Endothelial cell of coronary artery (primary cell): ENCODE measurements around the gene MLST8. TPM values are rescaled to one million over a fixed set of nuclear protein-coding genes. Genes with fewer than 3 reads are reported as not detected.

Experiments used
- total RNA-seq: library from RNA; depleted of rRNA; stranded (reverse); fragments of >200 nt; gene quantifications from 2 replicates; pipeline ENCODE4 v1.2.3, GENCODE V29; 2014

MLST8 gene, protein sequence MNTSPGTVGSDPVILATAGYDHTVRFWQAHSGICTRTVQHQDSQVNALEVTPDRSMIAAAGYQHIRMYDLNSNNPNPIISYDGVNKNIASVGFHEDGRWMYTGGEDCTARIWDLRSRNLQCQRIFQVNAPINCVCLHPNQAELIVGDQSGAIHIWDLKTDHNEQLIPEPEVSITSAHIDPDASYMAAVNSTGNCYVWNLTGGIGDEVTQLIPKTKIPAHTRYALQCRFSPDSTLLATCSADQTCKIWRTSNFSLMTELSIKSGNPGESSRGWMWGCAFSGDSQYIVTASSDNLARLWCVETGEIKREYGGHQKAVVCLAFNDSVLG
- total RNA-seq: 13.2 and 19.7 TPM in 2 replicates

DNA sequence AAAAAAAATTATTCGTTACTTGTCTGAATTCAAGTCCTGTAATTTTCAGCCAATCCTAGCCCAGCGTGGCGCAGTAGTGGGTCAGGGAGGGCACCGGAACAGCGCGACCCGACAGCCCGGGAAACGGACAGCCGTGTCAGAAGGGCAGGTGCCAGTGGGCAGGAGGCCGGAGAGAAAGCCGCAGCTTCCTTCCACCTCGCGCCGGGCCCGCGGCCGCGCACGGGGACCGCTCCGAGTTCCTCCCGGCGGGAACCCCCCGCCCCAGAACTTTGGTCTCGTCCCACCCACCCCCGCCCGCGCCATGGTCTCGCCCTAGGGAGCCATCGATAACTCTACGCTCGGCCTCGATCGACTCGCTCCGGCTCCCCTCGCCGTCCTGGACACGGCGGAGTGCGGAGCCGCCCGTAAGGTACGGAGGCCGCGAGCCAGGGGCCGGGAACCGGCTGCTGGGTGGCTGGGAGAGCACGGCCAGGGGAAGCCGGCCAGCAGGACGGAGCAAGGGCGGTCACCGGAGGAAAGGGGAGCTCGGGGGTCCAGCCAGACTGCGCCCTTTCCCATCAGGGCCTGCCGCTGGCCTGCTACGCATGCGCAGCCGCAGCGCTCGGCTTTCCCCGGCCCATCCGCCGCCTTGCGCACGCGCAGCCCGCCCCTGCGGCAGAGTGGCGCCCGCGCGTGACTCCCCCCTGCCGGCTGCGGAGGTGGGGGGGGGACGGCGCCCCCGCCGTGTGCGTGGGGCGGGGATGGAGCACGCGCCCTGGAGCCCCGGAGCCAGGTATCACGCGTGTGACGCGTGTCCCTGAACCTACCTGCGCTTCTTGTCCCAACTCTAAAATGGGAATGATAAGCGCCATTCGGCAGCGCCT is at the start of gene MLST8:
Gene MLST8, plus strand, starts transcription at position 351 of the 863 bp plus-strand sequence. CDS start 632 bp downstream, outside the sequence.

DNA sequence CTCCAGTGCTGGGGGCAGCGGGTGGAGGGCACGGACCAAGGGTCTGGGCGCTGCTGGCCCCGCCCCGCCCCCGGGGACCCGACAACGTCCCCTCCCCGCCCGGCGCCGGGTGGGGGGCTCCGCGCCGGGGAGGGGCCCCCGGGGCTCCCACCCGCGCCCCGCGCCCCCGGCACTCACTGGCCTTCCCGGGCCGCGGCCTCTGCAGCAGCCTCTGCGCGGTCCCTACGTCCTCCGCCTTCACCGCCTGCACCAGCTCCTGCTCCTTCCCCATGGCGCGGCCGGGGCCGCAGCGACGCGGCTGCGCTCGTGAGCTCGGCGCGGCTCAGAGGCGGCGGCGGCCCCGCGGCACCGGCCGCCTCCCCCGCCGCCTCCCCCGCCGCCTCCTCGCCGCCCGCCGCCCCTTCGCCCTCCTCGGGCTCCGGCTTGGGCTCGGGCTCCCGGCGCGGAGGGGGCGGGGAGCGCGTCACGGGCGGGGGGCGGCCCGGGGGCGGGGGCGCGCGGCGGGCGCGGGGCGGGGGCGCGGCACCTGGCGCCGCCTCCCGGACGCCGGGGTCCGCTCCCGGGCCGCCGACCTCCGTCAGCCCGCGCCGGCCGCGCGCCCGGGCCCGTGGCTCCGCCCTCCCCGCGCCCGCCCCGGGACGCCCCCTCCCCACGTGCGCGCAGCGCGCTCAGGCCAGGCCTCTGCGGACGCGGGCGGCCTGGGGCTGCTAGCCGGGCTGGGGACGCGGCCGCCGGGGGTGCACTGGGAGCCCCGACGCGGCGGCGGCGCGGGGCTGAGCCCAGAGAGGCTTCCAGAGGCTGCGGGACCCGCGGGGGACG is 8.9 kb upstream of the MLST8 start, which contains the start of gene CASKIN1:
Gene CASKIN1, minus strand, starts transcription at position 444 of the 819 bp plus-strand sequence. Its CDS starts 173 bp downstream, at position 271.

GRCh38 chr16:2210386-2211365 is 5.4 kb downstream of the MLST8 start, which contains the start of gene BRICD5:
TSS of gene BRICD5 (minus strand) at chr16:2210863. CDS start at chr16:2210833, 30 bp downstream.

DNA sequence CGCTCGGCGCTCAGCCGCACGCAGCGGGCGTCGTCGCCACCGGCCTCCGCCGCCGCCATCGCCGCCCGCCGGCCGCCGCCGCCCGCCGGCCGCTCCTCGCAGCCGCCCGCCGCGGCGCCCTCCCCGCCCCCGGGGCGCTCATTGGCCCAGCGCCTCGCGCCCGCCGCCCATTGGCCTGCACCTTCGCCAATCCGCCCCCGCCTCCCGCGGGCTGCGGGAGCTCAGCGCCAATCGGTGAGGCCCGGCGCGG is 9.4 kb downstream of the MLST8 start, which contains the start of gene PGP:
Gene PGP, minus strand, starts transcription at position 122 of the 250 bp plus-strand sequence. Its CDS starts 63 bp downstream, at position 59.

GRCh38 chr16:2223221-2223941 is 18.1 kb downstream of the MLST8 start, which contains the start of gene E4F1:
TSS of gene E4F1 (plus strand) at chr16:2223591. CDS start at chr16:2223614, 23 bp downstream.

GRCh38 chr16:2236337-2237101 is 31.3 kb downstream of the MLST8 start, which contains the start of gene DNASE1L2:
TSS of gene DNASE1L2 (plus strand) at chr16:2236444. CDS start at chr16:2236817, 373 bp downstream.

DNA sequence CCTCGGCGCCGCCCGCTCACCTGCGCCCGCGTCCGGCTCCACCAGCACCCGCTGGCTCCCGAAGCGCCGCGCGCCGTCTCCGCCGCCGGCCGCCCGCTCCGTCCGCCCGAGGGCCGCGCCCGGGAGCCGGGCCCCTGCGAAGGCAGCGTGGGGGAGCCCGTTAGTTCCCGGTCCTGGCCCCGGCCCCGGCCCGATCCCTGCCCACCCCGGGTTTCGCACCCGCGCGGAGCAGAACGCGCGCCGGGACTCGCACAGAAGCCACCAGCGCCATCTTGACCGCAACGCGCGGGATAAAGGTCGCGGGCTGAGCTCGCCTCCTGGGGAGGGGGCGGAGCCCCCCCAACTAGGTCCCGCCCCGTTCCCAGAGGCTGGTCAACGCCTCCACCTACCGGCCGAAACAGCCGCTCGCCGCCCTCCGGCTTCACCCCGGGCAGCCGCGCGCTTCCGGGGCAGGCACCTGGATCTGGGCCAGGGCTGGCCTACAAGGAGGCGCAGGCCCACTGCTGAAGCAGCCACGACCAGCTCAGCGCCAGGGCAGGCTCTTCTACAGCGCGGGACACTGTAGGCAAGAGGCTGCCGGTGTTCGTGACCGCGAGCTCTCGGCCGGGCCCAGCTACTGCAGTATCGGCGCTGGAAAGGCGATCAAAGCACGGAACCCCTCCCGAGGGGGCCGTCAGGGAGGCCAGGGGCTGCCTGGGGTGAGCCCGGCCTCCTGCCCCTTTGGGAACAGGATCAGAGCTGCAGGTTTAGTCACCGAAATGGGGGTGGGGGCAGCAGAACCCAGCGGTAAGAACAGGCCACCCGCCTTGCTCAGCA is 46.2 kb downstream of the MLST8 start, which contains the start of gene ECI1:
Gene ECI1, minus strand, starts transcription at position 292 of the 816 bp plus-strand sequence. Its CDS starts 21 bp downstream, at position 271.

Other genes with a start within 250 kb of the MLST8 start
- gene NDUFB10, start 245.9 kb upstream of the MLST8 start, total RNA-seq: 149 and 206 TPM in 2 replicates
- 3,397 and 3,624 TPM in 2 replicates for gene RPS2, start 240.6 kb upstream of the MLST8 start, total RNA-seq
- not detected in 2 replicates for gene RNF151, start 238.6 kb upstream of the MLST8 start, total RNA-seq
- gene TBL3, start 233.4 kb upstream of the MLST8 start, total RNA-seq: 45.6 and 49.4 TPM in 2 replicates
- not detected in 2 replicates for gene NOXO1, start 224.0 kb upstream of the MLST8 start, total RNA-seq
- 12.8 and 14.6 TPM in 2 replicates for gene GFER, start 221.3 kb upstream of the MLST8 start, total RNA-seq
- 2.0 and 2.9 TPM in 2 replicates for gene SYNGR3, start 215.5 kb upstream of the MLST8 start, total RNA-seq
- 17.7 and 23.6 TPM in 2 replicates for gene ZNF598, start 195.6 kb upstream of the MLST8 start, total RNA-seq
- 0.18 and 0.38 TPM in 2 replicates for gene NPW, start 185.7 kb upstream of the MLST8 start, total RNA-seq
- 63.8 and 66.9 TPM in 2 replicates for gene NHERF2, start 178.6 kb upstream of the MLST8 start, total RNA-seq
- 49.3 and 52.5 TPM in 2 replicates for gene NTHL1, start 157.6 kb upstream of the MLST8 start, total RNA-seq
- gene TSC2, start 157.5 kb upstream of the MLST8 start, total RNA-seq: 44.4 and 54.6 TPM in 2 replicates
- 38.1 and 102 TPM in 2 replicates for gene PKD1, start 69.6 kb upstream of the MLST8 start, total RNA-seq
- 0.75 and 1.3 TPM in 2 replicates for gene RAB26, start 56.8 kb upstream of the MLST8 start, total RNA-seq
- 88.0 and 89.5 TPM in 2 replicates for gene TRAF7, start 49.7 kb upstream of the MLST8 start, total RNA-seq
- gene CASKIN1, start 8.8 kb upstream of the MLST8 start, total RNA-seq: 0.19 and 0.54 TPM in 2 replicates
- 1.6 and 2.4 TPM in 2 replicates for gene BRICD5, start 5.4 kb downstream of the MLST8 start, total RNA-seq
- 14.3 and 16.6 TPM in 2 replicates for gene PGP, start 9.4 kb downstream of the MLST8 start, total RNA-seq
- gene E4F1, start 18.1 kb downstream of the MLST8 start, total RNA-seq: 29.4 and 32.5 TPM in 2 replicates
- gene DNASE1L2, start 31.0 kb downstream of the MLST8 start, total RNA-seq: 0.27 and 0.94 TPM in 2 replicates
- gene ECI1, start 46.1 kb downstream of the MLST8 start, total RNA-seq: 25.1 and 25.7 TPM in 2 replicates
- 58.7 and 63.5 TPM in 2 replicates for gene RNPS1, start 62.7 kb downstream of the MLST8 start, total RNA-seq
- gene ABCA3, start 135.3 kb downstream of the MLST8 start, total RNA-seq: 18.0 and 26.5 TPM in 2 replicates
- 17.1 and 40.8 TPM in 2 replicates for gene CCNF, start 224.0 kb downstream of the MLST8 start, total RNA-seq